PC-9 (cell line): ENCODE measurements around the gene PRPF4. TPM values are rescaled to one million over a fixed set of nuclear protein-coding genes. Genes with fewer than 3 reads are reported as not detected.

Experiments
- BruUV-seq: library from RNA; stranded (reverse); fragments of 400-500 nt; replicated peaks from 2 replicates; lab custom pipeline; 2021; lab: Mats Ljungman, UMichigan
- CTCF ChIA-PET: fragments of 300-600 bp; sonication (Branson Sonifier 250); formaldehyde crosslinking; loops from one replicate; lab custom pipeline; 2022; ENCODE audit warnings: antibody characterized with exemption; lab: Charles Lee
- POLR2A ChIA-PET: fragments of 300-600 bp; sonication (Branson Sonifier 250); formaldehyde crosslinking; loops from one replicate; lab custom pipeline; 2022; ENCODE audit warnings: antibody characterized with exemption; ENCODE audit not compliant: unreplicated experiment; lab: Charles Lee
- DNase-seq, 2 experiments: peaks; one replicate each; pipeline versions ENCODE4 v3.0.0 to v3.0.0-alpha.2; 2015 to 2022; ENCODE audit warnings: mixed read lengths in 1 of 2
- H2AFZ ChIP-seq: fragments of 200-600 bp; sonication (generic); 2 replicates; pipeline ENCODE4 v1.8.1; 2017; ENCODE audit warnings: antibody characterized with exemption
- H3F3A ChIP-seq: fragments of 200-600 bp; sonication (generic); 2 replicates; pipeline ENCODE4 v1.8.1; 2017; ENCODE audit warnings: antibody characterized with exemption, mild to moderate bottlenecking, low read depth; ENCODE audit not compliant: insufficient read depth
- H3K27ac ChIP-seq: fragments of 200-600 bp; sonication (generic); 2 replicates; pipeline ENCODE4 v1.6.1; 2016; ENCODE audit warnings: mixed run types
- H3K27me3 ChIP-seq: fragments of 200-600 bp; sonication (generic); 2 replicates; pipeline ENCODE4 v1.6.1; 2016; ENCODE audit warnings: low read depth, mixed run types; ENCODE audit not compliant: insufficient read depth
- H3K36me3 ChIP-seq: fragments of 200-600 bp; sonication (generic); 2 replicates; pipeline ENCODE4 v1.6.1; 2016; ENCODE audit warnings: low read depth, mixed run types
- H3K4me1 ChIP-seq: fragments of 200-600 bp; sonication (generic); replicated peaks from 2 replicates; pipeline ENCODE4 v1.6.1; 2016; ENCODE audit warnings: mixed run types; ENCODE audit not compliant: insufficient read depth
- H3K4me2 ChIP-seq: fragments of 200-600 bp; sonication (generic); 2 replicates; pipeline ENCODE4 v1.6.1; 2017; ENCODE audit warnings: mixed run types
- H3K4me3 ChIP-seq: fragments of 200-600 bp; sonication (generic); 2 replicates; pipeline ENCODE4 v1.6.1; 2016; ENCODE audit warnings: mixed run types
- H3K79me2 ChIP-seq: fragments of 200-600 bp; sonication (generic); 2 replicates; pipeline ENCODE4 v1.6.1; 2017; ENCODE audit warnings: low read depth, mixed run types
- H3K9me2 ChIP-seq: fragments of 200-600 bp; sonication (generic); 2 replicates; pipeline ENCODE4 v1.8.1; 2017; ENCODE audit warnings: mild to moderate bottlenecking; ENCODE audit not compliant: insufficient read depth
- H3K9me3 ChIP-seq: fragments of 200-600 bp; sonication (generic); 2 replicates; pipeline ENCODE4 v1.8.1; 2016; ENCODE audit warnings: low read depth; ENCODE audit not compliant: insufficient read depth
- H4K20me1 ChIP-seq: fragments of 200-600 bp; sonication (generic); 2 replicates; pipeline ENCODE4 v1.8.1; 2017; ENCODE audit not compliant: insufficient read depth
- CTCF ChIP-seq: fragments of 200-600 bp; sonication (generic); conservative IDR thresholded peaks from 2 replicates; pipeline ENCODE4 v1.6.1; 2017; ENCODE audit warnings: mixed run types, antibody characterized with exemption, mild to moderate bottlenecking, moderate library complexity
- EZH2 ChIP-seq: fragments of 200-600 bp; sonication (generic); IDR thresholded peaks from 2 replicates; pipeline ENCODE4 v1.8.0; 2017; ENCODE audit warnings: antibody characterized with exemption, low read depth
- intact Hi-C: fragments of 100-400 bp; cut with micrococcal nuclease; formaldehyde crosslinking; loops from one replicate; pipeline ENCODE4 v1.10.0; 2022; ENCODE audit not compliant: unreplicated experiment
- total RNA-seq: library from RNA; stranded (reverse); gene quantifications from 2 replicates; pipeline ENCODE4 v1.2.3, GENCODE V29; 2021

PRPF4 gene
- total RNA-seq, 1 experiment from 2014 or later: 36.3 TPM

GRCh38 chr9:113326230-113326629 is 50.8 kb downstream of the PRPF4 start:
- Histone ChIP-seq H3K4me3 (no peak overlapping the region), H4K20me1 (no peaks in the 10 kb centered on the region), H3K79me2 (no peaks in the 10 kb centered on the region), H3K9me2 (no peaks in the 10 kb centered on the region), H3F3A (no peaks in the 10 kb centered on the region; the same call in 1 of the 2 replicates), H2AFZ (no peak overlapping the region), H3K27ac (no peak overlapping the region), H3K9me3 (no peaks in the 10 kb centered on the region), H3K36me3 (no peaks in the 10 kb centered on the region), H3K4me2 (no peak overlapping the region), H3K4me1 (no peaks in the 10 kb centered on the region), H3K27me3 (no peaks in the 10 kb centered on the region)
- BruUV-seq: no TSS peak
- CTCF ChIA-PET: no interaction called here
- TF ChIP-seq CTCF: no peak
- no peak for TF ChIP-seq EZH2
- DNase-seq: no peak
- intact Hi-C loops: no loop called here
- POLR2A ChIA-PET: no interaction called here

DNA sequence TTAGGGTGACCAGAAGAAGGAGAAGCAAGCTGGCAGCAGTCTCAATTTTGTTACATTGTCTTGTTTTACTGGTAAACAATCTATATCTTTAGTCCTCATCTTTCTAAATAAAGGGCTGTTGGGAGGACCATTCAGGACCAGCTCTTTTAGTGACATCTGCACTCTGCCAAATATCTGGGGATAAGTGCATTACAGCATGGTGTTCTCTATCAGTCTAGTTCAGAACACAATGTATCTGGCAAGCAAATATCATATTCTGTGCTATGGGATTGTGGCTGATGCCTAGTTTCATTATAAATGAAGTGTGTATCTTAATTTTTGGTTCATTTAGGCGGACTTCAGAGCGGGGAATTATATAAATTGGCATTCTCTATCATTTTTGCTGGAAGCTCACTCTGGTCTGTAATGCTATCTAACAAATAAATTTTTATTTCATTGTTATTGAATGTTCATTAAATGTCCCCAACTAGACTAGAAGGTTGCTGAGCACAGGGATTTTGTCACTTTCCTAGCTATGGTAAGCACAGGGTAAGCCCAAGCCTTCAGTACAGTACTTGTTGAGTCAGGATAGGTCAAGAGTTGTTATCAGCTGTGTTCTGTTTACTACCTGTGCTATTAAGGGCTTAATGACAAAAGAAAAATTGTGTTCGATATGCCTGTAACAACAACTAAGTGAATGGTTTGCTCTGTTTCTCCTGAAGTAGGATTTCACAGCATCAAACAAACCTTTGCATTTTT is 52.8 kb downstream of the PRPF4 start:
- ChIA-PET POLR2A (no interaction called here), CTCF (no interaction called here)
- Histone ChIP-seq H3F3A (no peaks in the 10 kb centered on the region; the same call in 1 of the 2 replicates), H3K36me3 (no peaks in the 10 kb centered on the region), H3K27ac (no peak overlapping the region), H2AFZ (no peak overlapping the region), H3K9me2 (no peaks in the 10 kb centered on the region), H3K79me2 (no peaks in the 10 kb centered on the region), H4K20me1 (no peaks in the 10 kb centered on the region), H3K4me2 (no peak overlapping the region), H3K4me1 (no peaks in the 10 kb centered on the region), H3K9me3 (no peaks in the 10 kb centered on the region), H3K27me3 (no peaks in the 10 kb centered on the region), H3K4me3 (no peak overlapping the region)
- TF ChIP-seq EZH2 (no peak), CTCF (no peak)
- DNase-seq: no peak
- intact Hi-C loops: no loop called here
- no TSS peak for BruUV-seq

DNA sequence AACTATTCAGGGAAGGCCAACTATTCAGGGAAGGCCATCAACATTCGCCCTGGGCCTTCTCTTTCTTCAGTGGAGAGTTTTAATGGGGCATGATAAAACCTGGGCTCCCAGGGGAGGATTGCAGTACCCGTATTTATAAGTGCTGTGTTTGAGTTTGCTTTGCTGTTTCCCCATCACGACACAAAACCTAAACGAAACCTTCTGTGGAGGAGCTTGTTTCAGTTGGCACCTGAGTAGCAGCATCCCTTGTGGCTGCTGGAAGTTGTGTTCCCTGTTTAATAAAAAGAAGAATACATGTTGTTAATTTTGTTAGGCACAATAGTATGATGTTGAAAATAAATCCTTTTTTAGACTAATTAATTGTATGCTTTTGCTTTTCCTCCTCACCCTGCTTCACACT is 56.3 kb downstream of the PRPF4 start:
- POLR2A ChIA-PET: no interaction called here
- Histone ChIP-seq H3F3A (0 out of 2 replicates have a peak, but pooled peaks cover 4% of the 10 kb centered on the region), H3K4me1 (no peaks in the 10 kb centered on the region), H3K36me3 (no peaks in the 10 kb centered on the region), H3K27me3 (no peaks in the 10 kb centered on the region), H3K9me2 (no peaks in the 10 kb centered on the region), H3K9me3 (no peaks in the 10 kb centered on the region), H2AFZ (no peak overlapping the region), H3K27ac (no peak overlapping the region), H4K20me1 (no peaks in the 10 kb centered on the region), H3K4me3 (no peak overlapping the region), H3K79me2 (no peaks in the 10 kb centered on the region), H3K4me2 (no peak overlapping the region)
- CTCF ChIA-PET: no interaction called here
- BruUV-seq: no TSS peak
- no peak for DNase-seq
- intact Hi-C loops: no loop called here
- no peak for TF ChIP-seq EZH2
- TF ChIP-seq CTCF: no peak
